UCSD-AML1 (cell line): ENCODE measurements around the gene ZBTB45.
A peak's percentile ranks its signal among the peaks of the same experiment; 100 is the strongest.
"Not testable (repeated sequence)": the region's sequence is repeated elsewhere in the genome, so short reads cannot be mapped to it uniquely, and the experiment has no call there.

Experiments
- DNase-seq: peaks from one replicate; lab custom pipeline; 2025; ENCODE audit not compliant: unreplicated experiment; lab: John Stamatoyannopoulos, UW

Gene ZBTB45

DNA sequence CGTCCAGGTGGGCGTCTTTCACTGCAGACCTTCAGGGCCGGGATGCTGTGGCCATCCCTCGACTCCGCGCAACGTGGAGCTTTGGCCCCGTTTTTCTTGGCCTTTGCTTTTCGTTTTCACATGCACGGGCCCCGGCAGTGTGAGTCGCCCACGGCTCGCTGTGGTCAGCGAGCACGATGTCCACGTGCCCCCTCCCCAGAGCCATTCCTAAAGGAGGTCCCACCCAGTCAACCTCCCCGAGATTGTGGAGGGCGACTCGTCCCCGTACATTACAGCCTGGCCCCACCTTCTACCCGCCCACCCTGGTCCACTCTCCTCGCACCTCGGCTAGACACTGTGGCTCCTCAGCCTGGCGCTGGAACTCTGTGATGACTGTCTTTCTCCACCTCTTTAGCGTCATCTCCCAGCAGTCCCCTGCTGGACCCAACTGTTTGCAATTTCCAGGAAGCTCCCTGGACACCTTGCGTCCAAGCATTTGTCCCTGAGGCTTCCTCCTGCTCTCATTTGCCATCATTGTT is 43.1 kb downstream of the ZBTB45 start:
- DNase-seq: no peak

DNA sequence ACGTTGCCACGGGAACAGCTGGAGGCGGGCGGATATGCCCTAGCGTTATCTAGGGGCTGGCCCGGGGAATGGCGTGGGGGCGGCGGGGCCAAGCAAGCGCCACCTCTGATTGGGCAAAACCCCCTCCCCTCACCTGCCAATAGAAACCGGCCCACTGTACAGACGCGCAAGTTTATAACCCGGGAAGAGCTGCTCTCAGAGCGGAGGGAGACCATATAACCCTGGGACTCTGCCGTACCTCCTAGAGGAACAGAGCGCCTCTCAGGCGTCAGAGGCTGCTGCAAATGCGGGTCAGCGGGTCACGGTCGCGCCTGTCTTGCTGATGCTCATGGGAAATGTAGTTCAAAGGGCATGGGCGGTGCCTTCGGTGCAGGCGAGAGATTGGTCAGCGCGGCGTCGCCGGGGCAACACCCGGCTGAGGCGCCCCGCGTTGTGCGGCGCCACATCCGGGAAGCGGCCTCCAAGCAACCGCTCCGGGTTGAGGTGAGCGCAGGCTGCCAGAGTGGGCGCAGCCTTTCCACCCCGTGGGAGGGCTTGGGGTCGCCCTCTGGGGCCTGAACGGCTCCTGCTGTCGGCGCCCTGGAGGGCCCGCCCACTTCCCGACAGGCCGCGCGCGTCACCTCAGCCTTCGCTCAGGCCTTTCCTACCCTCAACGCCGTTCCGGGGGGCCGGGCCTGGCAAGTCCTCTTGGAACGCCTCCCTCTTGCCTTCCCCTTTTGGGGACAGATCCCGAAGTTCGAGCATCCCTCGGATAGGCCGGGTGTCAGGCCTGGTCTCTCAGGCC is 43.7 kb downstream of the ZBTB45 start, which contains the start of gene ZNF446:
Gene ZNF446, plus strand, starts transcription at position 639 of the 784 bp plus-strand sequence. CDS start 867 bp downstream, outside the sequence.
- DNase-seq: peak; percentile 96

DNA sequence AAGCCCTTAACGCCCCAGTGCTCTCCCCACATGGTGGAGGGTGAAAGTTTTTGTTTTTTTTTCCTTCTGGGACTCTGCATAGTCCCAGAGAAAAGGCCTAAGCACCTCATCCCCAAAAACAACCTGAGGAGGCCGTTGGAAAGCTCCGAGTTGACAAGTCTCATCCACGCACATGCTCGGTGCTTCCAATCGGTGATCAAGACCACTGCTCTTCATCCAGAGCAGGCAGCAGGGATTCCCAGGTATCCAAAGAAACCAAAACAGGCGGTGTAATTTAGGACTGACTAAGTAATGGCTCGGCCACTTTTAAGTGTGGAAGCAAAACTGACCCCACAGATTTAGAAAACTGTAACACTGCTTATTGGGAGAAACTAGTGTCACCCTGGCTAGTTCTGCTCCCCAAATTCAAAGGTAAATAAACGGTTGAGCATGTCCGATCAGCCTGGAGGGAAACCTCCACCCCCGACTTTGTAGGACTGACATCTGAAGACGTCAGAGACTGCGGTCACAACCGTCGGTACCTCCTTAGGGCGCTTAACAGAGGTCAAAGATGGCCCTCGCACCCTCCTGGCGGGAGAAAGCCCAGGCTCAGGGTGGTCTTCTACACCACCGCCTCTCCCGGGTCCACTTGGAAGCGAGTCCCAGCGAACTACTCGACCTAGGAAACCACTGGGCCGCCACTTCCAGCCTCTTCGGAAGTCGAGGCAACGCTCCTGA is 44.5 kb downstream of the ZBTB45 start:
- DNase-seq: no peak

DNA sequence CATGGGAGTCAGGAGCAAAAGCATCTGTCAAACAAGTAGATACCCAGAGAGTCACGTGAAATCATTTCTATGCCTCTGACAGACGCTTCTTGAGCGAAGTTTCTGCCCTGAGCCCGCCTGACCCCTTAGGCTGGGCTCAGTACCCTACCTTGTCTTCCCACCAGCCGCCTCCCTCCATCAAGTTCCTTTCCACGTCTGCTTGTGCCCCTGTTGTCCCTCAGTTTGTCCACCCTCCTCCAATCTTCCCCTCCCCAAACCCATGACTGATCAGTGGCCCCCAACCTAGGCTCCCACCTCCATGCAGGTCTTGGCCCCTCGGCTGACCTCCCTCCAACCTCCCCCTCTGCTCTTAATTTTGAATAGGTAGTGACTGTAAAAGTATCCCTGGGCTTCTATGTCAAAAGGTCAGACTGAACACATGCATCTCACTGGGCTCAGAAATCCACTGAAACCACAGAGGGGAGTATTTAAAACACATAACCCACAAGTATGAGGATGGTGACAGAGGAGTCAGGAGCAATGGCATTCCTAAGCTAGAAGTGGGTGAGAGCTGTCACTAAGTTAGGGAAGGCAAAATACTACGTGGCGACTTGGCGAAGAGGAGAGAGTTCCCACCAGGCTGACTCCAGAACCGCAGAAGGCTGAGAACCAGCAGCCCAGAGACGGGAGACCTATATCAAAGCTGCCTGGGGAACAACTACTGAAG is 45.2 kb downstream of the ZBTB45 start:
- DNase-seq: no peak

DNA sequence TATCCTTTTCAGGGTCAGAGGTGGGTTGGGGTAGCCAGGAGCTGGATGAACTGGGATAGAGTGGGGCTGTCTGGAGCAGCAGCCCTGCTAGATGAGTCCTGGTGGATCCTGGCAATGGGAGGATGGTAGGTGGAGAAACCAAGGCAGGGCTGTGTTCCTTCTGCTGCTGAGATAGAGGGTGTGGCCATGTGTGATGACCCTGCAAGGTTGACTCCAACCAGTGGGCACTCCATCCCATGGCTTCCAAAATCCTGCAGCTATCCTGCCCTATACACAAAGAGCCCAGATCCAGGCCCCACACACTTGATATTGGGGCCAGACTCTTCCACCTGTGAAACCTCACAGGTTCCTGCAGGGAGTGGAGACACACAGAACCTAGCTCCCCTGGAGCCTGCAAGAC is 45.8 kb downstream of the ZBTB45 start:
- DNase-seq: no peak

DNA sequence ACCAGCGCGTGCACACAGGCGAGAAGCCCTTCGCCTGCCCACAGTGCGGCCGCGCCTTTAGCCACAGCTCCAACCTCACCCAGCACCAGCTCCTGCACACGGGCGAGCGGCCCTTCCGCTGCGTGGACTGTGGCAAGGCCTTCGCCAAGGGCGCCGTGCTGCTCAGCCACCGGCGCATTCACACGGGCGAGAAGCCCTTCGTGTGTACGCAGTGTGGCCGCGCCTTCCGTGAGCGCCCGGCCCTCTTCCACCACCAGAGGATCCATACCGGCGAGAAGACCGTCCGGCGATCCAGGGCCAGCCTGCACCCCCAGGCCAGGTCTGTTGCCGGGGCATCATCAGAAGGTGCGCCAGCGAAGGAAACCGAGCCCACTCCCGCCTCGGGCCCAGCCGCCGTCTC is 47.9 kb downstream of the ZBTB45 start:
- no peak for DNase-seq

DNA sequence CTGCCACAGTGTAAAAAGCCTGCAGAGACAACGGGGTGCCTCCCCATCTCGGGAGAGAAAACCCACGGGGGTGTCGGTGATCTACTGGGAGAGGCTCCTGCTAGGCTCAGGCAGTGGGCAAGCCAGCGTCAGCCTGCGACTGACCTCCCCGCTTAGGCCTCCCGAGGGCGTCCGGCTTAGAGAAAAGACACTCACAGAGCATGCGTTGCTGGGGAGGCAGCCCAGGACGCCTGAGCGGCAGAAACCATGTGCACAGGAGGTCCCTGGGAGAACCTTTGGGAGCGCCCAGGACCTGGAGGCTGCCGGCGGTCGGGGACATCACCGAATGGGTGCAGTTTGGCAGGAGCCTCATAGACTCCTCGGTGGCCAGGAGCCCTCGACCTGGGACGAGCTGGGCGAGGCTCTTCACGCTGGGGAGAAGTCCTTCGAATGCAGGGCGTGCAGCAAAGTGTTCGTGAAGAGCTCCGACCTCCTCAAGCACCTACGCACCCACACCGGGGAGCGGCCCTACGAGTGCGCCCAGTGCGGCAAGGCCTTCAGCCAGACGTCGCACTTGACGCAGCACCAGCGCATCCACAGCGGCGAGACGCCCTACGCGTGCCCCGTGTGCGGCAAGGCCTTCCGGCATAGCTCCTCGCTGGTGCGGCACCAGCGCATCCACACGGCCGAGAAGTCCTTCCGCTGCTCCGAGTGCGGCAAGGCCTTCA is 48.6 kb downstream of the ZBTB45 start:
- not testable (repeated sequence) for DNase-seq

DNA sequence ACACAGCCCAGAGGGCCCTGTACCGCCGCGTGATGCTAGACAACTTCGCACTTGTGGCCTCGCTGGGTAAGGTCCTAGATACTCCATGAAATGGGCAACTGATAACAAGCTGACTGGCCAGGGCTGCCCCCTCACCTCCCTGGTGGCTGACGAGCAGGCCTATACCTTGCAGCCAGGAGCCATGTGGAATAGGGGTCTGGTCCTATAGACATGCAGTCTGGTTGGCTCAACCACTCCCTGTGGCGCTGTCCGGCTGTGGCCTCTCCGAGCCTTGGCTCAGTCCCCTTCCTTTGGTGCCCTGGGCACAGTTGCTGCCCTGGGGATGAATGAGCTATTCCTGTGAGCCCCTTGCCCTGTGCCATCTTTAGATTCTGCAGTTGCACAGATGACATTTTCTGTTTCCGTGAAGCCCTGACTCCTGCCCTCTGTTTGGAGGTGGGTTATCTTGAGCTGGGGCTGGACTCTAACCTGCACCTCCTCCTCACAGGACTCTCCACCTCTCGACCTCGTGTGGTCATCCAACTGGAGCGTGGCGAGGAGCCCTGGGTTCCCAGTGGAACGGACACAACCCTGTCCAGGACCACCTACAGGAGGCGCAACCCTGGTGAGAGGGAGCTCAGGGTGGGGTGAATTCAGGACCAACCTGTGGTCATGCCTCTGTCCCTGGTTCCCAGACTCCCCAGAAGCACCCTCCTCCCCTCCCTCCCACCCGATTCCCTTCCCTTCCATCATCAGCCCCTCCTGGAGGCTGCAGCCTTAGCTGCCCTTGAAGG is 50.2 kb downstream of the ZBTB45 start:
- no peak for DNase-seq

DNA sequence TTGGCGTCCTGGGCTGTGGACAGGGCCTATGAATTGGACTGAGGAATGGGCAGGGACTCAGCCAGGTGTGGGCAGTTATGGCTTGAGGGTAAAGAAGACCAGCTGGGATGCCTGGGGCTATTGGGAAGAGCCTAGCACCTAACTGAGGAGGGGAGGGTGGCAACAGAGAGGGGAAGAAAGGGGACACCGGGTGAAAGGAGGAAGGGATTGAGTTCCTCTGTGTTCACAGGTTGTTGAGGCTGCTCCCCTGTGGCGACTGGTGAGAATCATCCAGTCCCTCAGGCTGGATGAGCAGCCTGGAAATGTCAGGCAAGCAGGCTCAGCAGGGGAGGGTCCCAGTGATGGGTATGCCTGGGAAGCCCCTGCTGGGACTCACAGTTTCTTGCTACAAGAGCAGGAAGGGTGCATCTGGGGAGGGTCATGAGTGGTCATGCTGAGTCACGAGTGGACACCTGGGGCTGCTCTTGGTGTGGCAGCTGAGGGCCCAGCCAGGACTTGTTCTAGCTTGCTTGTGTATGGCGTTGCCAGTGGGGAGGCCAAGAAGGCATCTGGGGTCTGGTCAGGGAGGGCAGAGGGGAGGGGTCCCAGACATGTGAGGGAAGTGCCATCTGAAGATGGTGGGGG is 51.3 kb downstream of the ZBTB45 start:
- no peak for DNase-seq

DNA sequence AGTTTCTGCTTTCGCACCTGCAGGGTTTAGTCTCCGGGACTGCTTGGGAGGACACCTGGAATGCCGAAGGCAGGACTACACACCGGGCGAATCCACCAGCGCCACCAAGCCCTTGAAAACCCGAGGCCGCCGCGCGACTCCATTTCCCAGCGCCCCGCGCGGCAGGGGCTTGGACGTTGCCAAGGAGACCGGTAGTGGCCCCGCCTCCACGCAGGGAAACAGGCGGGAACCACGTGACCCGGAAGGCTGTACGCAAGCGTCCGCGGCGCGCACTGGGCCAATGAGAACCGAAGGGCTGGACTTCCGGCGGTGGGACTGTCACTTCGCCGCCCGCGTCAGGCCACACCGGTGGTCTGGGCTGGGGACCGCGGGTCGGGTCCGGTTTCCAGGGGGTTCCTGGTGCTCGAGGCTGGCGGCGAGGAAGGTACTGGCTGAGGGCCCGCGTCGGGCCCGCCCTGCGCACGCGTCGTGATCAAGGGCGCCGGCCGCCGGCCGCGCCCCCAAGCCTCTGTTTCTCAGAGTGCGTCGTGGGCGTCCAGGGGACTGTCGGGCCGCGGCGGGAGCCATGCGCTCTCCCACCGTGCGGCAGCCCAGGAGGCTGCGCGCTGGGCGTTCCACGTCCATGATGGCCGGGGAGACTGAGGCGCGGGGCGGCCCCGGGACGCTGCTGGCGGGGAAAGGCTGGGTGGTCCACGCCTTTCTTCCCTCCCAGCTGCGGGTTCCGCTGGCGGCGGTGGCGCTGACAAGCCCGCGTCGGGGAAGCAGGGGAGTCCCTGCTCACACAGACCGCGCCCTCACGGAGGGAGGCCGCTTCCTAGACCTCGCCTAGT is 52.6 kb downstream of the ZBTB45 start, which contains the start of gene ZNF324:
Gene ZNF324, plus strand, starts transcription at position 321 of the 830 bp plus-strand sequence. CDS start 2,106 bp downstream, outside the sequence.
- peak; percentile 96 for DNase-seq

DNA sequence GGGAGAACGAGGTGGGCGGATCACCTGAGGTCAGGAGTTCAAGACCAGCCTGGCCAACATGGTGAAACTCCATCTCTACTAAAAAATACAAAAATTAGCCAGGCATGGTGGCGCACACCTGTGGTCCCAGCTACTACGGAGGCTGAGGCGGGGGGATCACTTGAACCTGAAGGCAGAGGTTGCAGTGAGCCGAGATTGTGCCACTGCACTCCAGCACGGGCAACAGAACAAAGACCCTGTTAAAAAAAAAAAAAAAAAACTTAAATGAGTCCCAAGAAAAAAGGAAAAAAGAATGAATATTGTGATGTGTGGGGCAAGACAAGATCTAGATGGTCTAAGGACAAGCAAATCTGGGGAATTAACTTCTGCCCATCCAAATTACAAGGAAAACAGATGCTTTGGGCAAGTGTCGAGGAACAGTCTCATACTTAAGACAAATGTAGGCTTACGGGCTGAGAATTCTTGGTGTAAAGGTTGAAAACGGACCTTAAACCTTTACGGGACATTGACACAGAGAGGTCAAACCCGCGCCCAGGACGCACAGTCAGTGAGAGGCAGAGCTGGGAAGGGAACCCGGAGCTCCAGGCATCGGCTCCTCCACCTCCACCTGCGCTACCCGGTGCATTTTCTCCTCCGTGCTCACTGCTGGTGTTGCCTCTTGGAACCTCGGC is 53.4 kb downstream of the ZBTB45 start:
- DNase-seq: no peak
